PC-3 (cell line): Measurements from ENCODE around the gene SPR. TPM values are rescaled to one million over a fixed set of nuclear protein-coding genes. Genes with fewer than 3 reads are reported as not detected.
A peak's percentile ranks its signal among the peaks of the same experiment; 100 is the strongest.

ENCODE experiments used
- ATAC-seq: fragments of 200-7000 bp; cut with Tn5 transposase; 2 replicates; pipeline ENCODE4 v1.9.1; 2020; ENCODE audit warnings: mild to moderate bottlenecking, moderate library complexity
- BruUV-seq: library from RNA; stranded (reverse); fragments of 400-500 nt; replicated peaks from 2 replicates; lab custom pipeline; 2021; lab: Mats Ljungman, UMichigan
- CTCF ChIA-PET: fragments of 300-600 bp; sonication (Branson Sonifier 250); formaldehyde crosslinking; loops from one replicate; lab custom pipeline; 2022; ENCODE audit warnings: antibody characterized with exemption; lab: Charles Lee
- POLR2A ChIA-PET: fragments of 300-600 bp; sonication (Branson Sonifier 250); formaldehyde crosslinking; loops from one replicate; lab custom pipeline; 2022; ENCODE audit warnings: antibody characterized with exemption; ENCODE audit not compliant: unreplicated experiment; lab: Charles Lee
- DNase-seq: peaks from one replicate; pipeline ENCODE4 v3.0.0-alpha.2; 2015
- H2AFZ ChIP-seq: fragments of 300-600 bp; sonication (generic); 2 replicates; pipeline ENCODE4 v1.6.0; 2016; ENCODE audit warnings: antibody characterized with exemption, low read length
- H3F3A ChIP-seq: fragments of 300-600 bp; sonication (generic); one replicate; pipeline ENCODE4 v1.6.0; 2017; ENCODE audit warnings: antibody characterized with exemption, low read length, control low read depth, mild to moderate bottlenecking; ENCODE audit not compliant: unreplicated experiment
- H3K27ac ChIP-seq: fragments of 300-600 bp; sonication (generic); 2 replicates; pipeline ENCODE4 v1.5.1; 2016; ENCODE audit warnings: mild to moderate bottlenecking, low read length
- H3K27me3 ChIP-seq: fragments of 300-600 bp; sonication (generic); 2 replicates; pipeline ENCODE4 v1.6.1; 2016; ENCODE audit warnings: low read length, mixed read lengths
- H3K36me3 ChIP-seq: fragments of 300-600 bp; sonication (generic); 2 replicates; pipeline ENCODE4 v1.6.1; 2016; ENCODE audit warnings: low read depth, mixed run types, low read length, mixed read lengths
- H3K4me1 ChIP-seq: fragments of 300-600 bp; sonication (generic); 2 replicates; pipeline ENCODE4 v1.5.1; 2016; ENCODE audit warnings: low read length; ENCODE audit not compliant: insufficient read depth
- H3K4me2 ChIP-seq: fragments of 300-600 bp; sonication (generic); 2 replicates; pipeline ENCODE4 v1.6.0; 2016; ENCODE audit warnings: low read length
- H3K4me3 ChIP-seq: fragments of 300-600 bp; sonication (generic); 2 replicates; pipeline ENCODE4 v1.5.1; 2016; ENCODE audit warnings: mild to moderate bottlenecking, low read length, mixed read lengths
- H3K79me2 ChIP-seq: fragments of 300-600 bp; sonication (generic); 2 replicates; pipeline ENCODE4 v1.6.1; 2017; ENCODE audit warnings: low read length, mixed read lengths
- H3K9ac ChIP-seq: fragments of 300-600 bp; sonication (generic); 2 replicates; pipeline ENCODE4 v1.6.0; 2016; ENCODE audit warnings: mild to moderate bottlenecking, low read length
- H3K9me2 ChIP-seq: fragments of 300-600 bp; sonication (generic); replicated peaks from 2 replicates; pipeline ENCODE4 v1.6.1; 2016; ENCODE audit warnings: mixed run types, low read length, mixed read lengths
- H3K9me3 ChIP-seq: fragments of 300-600 bp; sonication (generic); 2 replicates; pipeline ENCODE4 v1.6.1; 2016; ENCODE audit warnings: low read length, mixed read lengths
- H4K20me1 ChIP-seq: fragments of 300-600 bp; sonication (generic); 2 replicates; pipeline ENCODE4 v1.6.1; 2016; ENCODE audit warnings: low read length, mixed read lengths
- CTCF ChIP-seq: fragments of 300-600 bp; sonication (generic); conservative IDR thresholded peaks from 2 replicates; pipeline ENCODE4 v1.5.1; 2017; ENCODE audit warnings: antibody characterized with exemption, low read depth, mild to moderate bottlenecking, low read length
- EZH2 ChIP-seq: fragments of 300-600 bp; sonication (generic); IDR thresholded peaks from one replicate; pipeline ENCODE4 v1.6.1; 2017; ENCODE audit warnings: antibody characterized with exemption, mild to moderate bottlenecking, low read length; ENCODE audit not compliant: unreplicated experiment
- EZH2phosphoT487 ChIP-seq: fragments of 300-600 bp; sonication (generic); IDR thresholded peaks from 2 replicates; pipeline ENCODE4 v1.6.1; 2018; ENCODE audit warnings: mild to moderate bottlenecking, antibody characterized with exemption, low read length, borderline replicate concordance
- intact Hi-C: fragments of 100-400 bp; cut with micrococcal nuclease; formaldehyde crosslinking; loops from 2 replicates; pipeline ENCODE4 v1.9.0; 2023
- total RNA-seq: library from RNA; depleted of rRNA; stranded (reverse); fragments of >200 nt; gene quantifications from 2 replicates; pipeline ENCODE4 v1.2.3, GENCODE V29; 2014

Gene SPR
- total RNA-seq, 1 experiment from 2014 or later: 69.4 TPM

DNA sequence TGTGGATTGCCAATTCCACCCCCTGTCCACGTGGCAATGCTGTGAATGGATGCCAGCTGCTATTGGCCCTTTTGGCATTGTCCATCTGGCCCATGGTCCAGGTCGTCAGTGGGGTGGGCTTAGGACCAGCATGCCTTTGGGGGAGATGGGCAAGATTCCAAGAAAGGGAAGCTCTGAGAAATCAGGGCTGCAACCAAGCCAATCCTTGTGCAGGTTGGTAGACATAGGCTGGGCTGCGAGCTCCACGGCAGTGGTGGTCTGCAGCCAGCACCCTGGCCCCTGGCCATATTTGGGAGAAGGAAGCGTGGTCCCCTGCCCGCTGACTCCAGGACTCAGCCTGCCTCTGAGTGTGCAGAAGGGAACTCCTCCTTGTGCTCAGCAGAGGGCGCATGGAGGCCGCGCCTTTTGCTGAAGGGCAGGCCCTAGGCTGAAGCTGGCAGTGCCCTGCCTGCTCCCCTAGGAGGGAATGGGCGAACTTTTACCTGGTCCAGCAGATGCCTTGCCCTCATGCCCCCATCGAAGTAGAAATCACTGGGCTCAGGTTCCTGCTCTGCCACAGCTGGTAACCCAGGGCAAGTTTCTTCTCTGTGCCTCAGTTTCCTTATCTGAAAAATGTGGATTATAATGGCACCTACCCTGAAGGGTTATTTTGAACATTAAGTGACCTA, 5.4 kb downstream of the SPR start:
- no peaks in the 10 kb centered on the region for H3K27me3 ChIP-seq
- no peak overlapping the region for H3K9ac ChIP-seq
- POLR2A ChIA-PET: no interaction called here
- no peak overlapping the region for H2AFZ ChIP-seq
- H3K79me2 ChIP-seq: peaks cover 22% of the 10 kb centered on the region
- H3K9me2 ChIP-seq: no peaks in the 10 kb centered on the region
- BruUV-seq: no TSS peak
- intact Hi-C loops: loop anchor here (1.0 to 5.0 kb wide), 5 partner anchors 43 to 285 kb away; partner anchors contain the start of gene SFXN5
- ATAC-seq (peak; percentile 78), DNase-seq (peak; percentile 82)
- no peaks in the 10 kb centered on the region for H3K9me3 ChIP-seq
- H3K4me1 ChIP-seq: peaks cover 32% of the 10 kb centered on the region
- peaks cover 19% of the 10 kb centered on the region; the same call in 1 of the 2 replicates for H4K20me1 ChIP-seq
- no peak overlapping the region for H3K27ac ChIP-seq
- TF ChIP-seq EZH2phosphoT487 (no peak), CTCF (peak; percentile 89), EZH2 (no peak)
- H3F3A ChIP-seq: no peaks in the 10 kb centered on the region
- no peaks in the 10 kb centered on the region for H3K36me3 ChIP-seq
- H3K4me2 ChIP-seq: no peak overlapping the region
- H3K4me3 ChIP-seq: no peak overlapping the region
- CTCF ChIA-PET: interaction anchor here (0.6 to 2.2 kb wide), 6 partner anchors 34 to 285 kb away, joined by 3 to 16 read pairs (median 5); no protein-coding TSS in a partner anchor

- Histone ChIP-seq H3K27me3 (no peaks in the 10 kb centered on the region), H3K4me3 (no peak overlapping the region), H3K9me3 (no peaks in the 10 kb centered on the region), H3F3A (no peaks in the 10 kb centered on the region), H3K27ac (no peak overlapping the region), H2AFZ (no peak overlapping the region), H3K4me1 (peaks cover 23% of the 10 kb centered on the region), H3K4me2 (no peak overlapping the region), H3K9ac (no peak overlapping the region), H3K79me2 (peaks cover 13% of the 10 kb centered on the region), H3K36me3 (no peaks in the 10 kb centered on the region), H4K20me1 (peaks cover 11% of the 10 kb centered on the region; the same call in 1 of the 2 replicates), H3K9me2 (no peaks in the 10 kb centered on the region)
- ATAC-seq: peak; percentile 21; the same call in 1 of the 2 replicates
- intact Hi-C loops: loop anchor here (5.0 kb wide), 1 partner anchor 179 kb away; the partner anchor contains the start of gene SFXN5
- peak; percentile 54 for DNase-seq
- TF ChIP-seq EZH2 (no peak), CTCF (peak; percentile 52)
- no TSS peak for BruUV-seq
- CTCF ChIA-PET: interaction anchor here (0.5 to 2.2 kb wide), 4 partner anchors 29 to 284 kb away, joined by 3 to 16 read pairs (median 5); no protein-coding TSS in a partner anchor
- POLR2A ChIA-PET: no interaction called here
These were observed 6.5 kb downstream of the SPR start for GRCh38 chr2:72893594-72894319.
